B cell (primary cell): ENCODE measurements around the gene KCNN2.

Source experiments
- EZH2 ChIP-seq: IDR thresholded peaks from 2 replicates; pipeline ENCODE4 v1.6.1; 2012; ENCODE audit warnings: borderline replicate concordance, low read depth, mild to moderate bottlenecking, moderate library complexity, low read length; ENCODE audit not compliant: insufficient read depth, poor library complexity, severe bottlenecking
- TF ChIP-seq, protein P1 (sequence below): fragments of 200-600 bp; IDR thresholded peaks from one replicate; pipeline ENCODE4 v1.8.0; 2022; ENCODE audit warnings: antibody characterized with exemption, mild to moderate bottlenecking

DNA sequence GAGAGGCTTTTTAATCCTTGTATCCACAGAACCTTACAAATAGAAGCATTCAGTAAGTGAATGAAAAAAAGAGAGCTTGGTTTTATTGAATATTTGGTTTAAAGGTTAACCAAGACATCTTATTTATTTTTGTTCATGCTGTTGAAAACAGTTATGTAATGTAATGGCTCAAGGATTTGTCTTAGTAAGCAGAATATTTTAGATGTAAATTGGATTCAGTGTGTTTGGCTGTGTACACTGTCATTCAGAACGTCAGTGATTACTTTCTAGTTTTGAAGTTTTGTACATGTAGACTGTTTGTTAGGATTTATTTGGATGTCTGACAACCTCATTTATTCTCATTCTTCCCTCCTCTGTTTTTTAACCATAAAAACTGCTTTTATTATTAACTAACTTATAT, 31.3 kb downstream of the KCNN2 start:
- TF ChIP-seq, protein P1, sequence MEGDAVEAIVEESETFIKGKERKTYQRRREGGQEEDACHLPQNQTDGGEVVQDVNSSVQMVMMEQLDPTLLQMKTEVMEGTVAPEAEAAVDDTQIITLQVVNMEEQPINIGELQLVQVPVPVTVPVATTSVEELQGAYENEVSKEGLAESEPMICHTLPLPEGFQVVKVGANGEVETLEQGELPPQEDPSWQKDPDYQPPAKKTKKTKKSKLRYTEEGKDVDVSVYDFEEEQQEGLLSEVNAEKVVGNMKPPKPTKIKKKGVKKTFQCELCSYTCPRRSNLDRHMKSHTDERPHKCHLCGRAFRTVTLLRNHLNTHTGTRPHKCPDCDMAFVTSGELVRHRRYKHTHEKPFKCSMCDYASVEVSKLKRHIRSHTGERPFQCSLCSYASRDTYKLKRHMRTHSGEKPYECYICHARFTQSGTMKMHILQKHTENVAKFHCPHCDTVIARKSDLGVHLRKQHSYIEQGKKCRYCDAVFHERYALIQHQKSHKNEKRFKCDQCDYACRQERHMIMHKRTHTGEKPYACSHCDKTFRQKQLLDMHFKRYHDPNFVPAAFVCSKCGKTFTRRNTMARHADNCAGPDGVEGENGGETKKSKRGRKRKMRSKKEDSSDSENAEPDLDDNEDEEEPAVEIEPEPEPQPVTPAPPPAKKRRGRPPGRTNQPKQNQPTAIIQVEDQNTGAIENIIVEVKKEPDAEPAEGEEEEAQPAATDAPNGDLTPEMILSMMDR: no peak
- no peak for TF ChIP-seq EZH2
